Kidney (tissue), 14 donors: ENCODE measurements around the gene ENPP5. TPM values are rescaled to one million over a fixed set of nuclear protein-coding genes. Genes with fewer than 3 reads are reported as not detected.

Source experiments
- DNase-seq, 5 donors: peaks; one replicate each; pipeline ENCODE4 v3.0.0-alpha.2; 2013 to 2020
- FAIRE-seq: peaks from 2 replicates; lab custom pipeline; 2012; peaks lifted over from hg19 to GRCh38; lab: Jason Lieb, UNC
- H3K27ac ChIP-seq, 2 donors: one replicate each; pipeline ENCODE4 v1.7.0; 2013; ENCODE audit warnings: low read depth in 2 of 2, low read length in 2 of 2, inconsistent platforms in 1 of 2
- H3K27me3 ChIP-seq: one replicate; pipeline ENCODE4 v1.7.1; 2013; ENCODE audit warnings: low read length, inconsistent platforms; ENCODE audit not compliant: control insufficient read depth, insufficient read depth
- H3K36me3 ChIP-seq, 3 donors: one replicate each; pipeline versions ENCODE4 v1.7.0 to v1.7.1; 2013; ENCODE audit warnings: low read length in 3 of 3, control low read depth in 1 of 3, inconsistent platforms in 1 of 3; ENCODE audit not compliant: insufficient read depth in 3 of 3, control insufficient read depth in 2 of 3
- H3K4me1 ChIP-seq, 3 donors: one replicate each; pipeline versions ENCODE4 v1.7.0 to v1.7.1; 2013; ENCODE audit warnings: low read length in 3 of 3, inconsistent platforms in 1 of 3, low read depth in 1 of 3; ENCODE audit not compliant: control insufficient read depth in 2 of 3, insufficient read depth in 2 of 3
- H3K4me3 ChIP-seq, 3 donors: one replicate each; pipeline versions ENCODE4 v1.7.0 to v1.8.1; 2013; ENCODE audit warnings: low read length in 3 of 3, control low read depth in 1 of 3, inconsistent platforms in 1 of 3
- H3K9ac ChIP-seq, 3 donors: one replicate each; pipeline versions ENCODE4 v1.7.0 to v1.7.1; 2013; ENCODE audit warnings: low read length in 3 of 3, control low read depth in 1 of 3, inconsistent platforms in 1 of 3
- H3K9me3 ChIP-seq, 3 donors: one replicate each; pipeline versions ENCODE4 v1.7.0 to v1.7.1; 2013; ENCODE audit warnings: low read length in 3 of 3, control low read depth in 1 of 3, inconsistent platforms in 1 of 3; ENCODE audit not compliant: control insufficient read depth in 2 of 3, insufficient read depth in 1 of 3
- intact Hi-C: fragments of 100-400 bp; cut with DNase I; formaldehyde crosslinking; loops from one replicate; pipeline ENCODE4 v1.11.1; 2022
- polyA plus RNA-seq: library from polyadenylated mRNA; stranded (reverse); fragments of 350-450 nt; fragmentation: Illumina TruSeq; extraction: RNeasy Lipid Tissue Mini Kit (QIAGEN cat#74804); gene quantifications from one replicate; pipeline ENCODE4 v1.2.3, GENCODE V29; 2014; ENCODE audit warnings: low read depth, low replicate concordance; ENCODE audit not compliant: insufficient read depth
- total RNA-seq: library from RNA; stranded (reverse); fragmentation: NEBNext Ultra II Directional; extraction: Animal tissue kit (Norgen Biotek cat#: 25700); gene quantifications from one replicate; pipeline ENCODE4 v1.2.1, GENCODE V29; 2021
- TF ChIP-seq, protein P1 (sequence below): IDR thresholded peaks from 3 replicates; pipeline ENCODE4 v1.5.1; 2012; ENCODE audit warnings: mild to moderate bottlenecking, moderate library complexity, borderline replicate concordance; ENCODE audit not compliant: insufficient read depth; ENCODE audit errors: extremely low read depth
- donor health status: control.
- donor health status: control.
- donor health status: control.
- donor health status: control.
- donor health status: control.
- donor health status: DM: yes; HTN: yes; CAD: no.
- donor health status: Normal renal cell carcinoma (clear cell type).

Gene ENPP5
- total and polyA plus RNA-seq, 2 donors from 2014 or later = 21.5 to 22.9 TPM

DNA sequence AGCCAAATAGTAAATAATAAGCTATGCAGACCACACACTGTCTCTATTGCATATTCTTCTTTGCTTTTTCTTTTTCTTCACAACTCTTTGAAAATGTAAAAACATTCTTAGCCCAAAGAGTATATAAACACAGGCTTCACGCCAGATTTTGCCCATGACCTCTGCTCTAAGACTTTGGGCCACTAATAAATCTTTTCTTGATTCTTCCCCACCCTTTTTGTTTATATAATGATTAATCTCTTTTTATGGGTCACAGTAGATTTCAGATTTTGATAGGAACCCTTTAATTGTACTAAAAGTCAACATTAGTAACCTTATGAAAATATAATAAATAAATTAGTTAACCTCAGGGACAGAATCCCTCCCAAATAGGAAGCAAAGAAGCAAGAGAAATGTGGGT, 15.8 kb upstream of the ENPP5 start:
- no peak for FAIRE-seq
- peak in 1 of 5 donors; percentile 25 for DNase-seq
- intact Hi-C loops = no loop called here

GRCh38 chr6:46184114-46184513, 13.3 kb upstream of the ENPP5 start:
- Histone ChIP-seq H3K27ac (no peak overlapping the region), H3K36me3 (no peaks in the 10 kb centered on the region), H3K9me3 (no peaks in the 10 kb centered on the region), H3K27me3 (no peaks in the 10 kb centered on the region), H3K4me3 (no peak overlapping the region), H3K4me1 (no peaks in the 10 kb centered on the region), H3K9ac (no peak overlapping the region)
- TF ChIP-seq, protein P1, sequence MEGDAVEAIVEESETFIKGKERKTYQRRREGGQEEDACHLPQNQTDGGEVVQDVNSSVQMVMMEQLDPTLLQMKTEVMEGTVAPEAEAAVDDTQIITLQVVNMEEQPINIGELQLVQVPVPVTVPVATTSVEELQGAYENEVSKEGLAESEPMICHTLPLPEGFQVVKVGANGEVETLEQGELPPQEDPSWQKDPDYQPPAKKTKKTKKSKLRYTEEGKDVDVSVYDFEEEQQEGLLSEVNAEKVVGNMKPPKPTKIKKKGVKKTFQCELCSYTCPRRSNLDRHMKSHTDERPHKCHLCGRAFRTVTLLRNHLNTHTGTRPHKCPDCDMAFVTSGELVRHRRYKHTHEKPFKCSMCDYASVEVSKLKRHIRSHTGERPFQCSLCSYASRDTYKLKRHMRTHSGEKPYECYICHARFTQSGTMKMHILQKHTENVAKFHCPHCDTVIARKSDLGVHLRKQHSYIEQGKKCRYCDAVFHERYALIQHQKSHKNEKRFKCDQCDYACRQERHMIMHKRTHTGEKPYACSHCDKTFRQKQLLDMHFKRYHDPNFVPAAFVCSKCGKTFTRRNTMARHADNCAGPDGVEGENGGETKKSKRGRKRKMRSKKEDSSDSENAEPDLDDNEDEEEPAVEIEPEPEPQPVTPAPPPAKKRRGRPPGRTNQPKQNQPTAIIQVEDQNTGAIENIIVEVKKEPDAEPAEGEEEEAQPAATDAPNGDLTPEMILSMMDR = no peak
- peak in 1 of 5 donors; percentile 65 for DNase-seq
- FAIRE-seq = no peak
- intact Hi-C loops = no loop called here

More for the DNA sequence above, 15.8 kb upstream of the ENPP5 start:
- TF ChIP-seq, protein P1 = no peak
- Histone ChIP-seq H3K4me1 (no peaks in the 10 kb centered on the region), H3K36me3 (no peaks in the 10 kb centered on the region), H3K27ac (no peak overlapping the region), H3K9ac (no peak overlapping the region), H3K9me3 (no peaks in the 10 kb centered on the region), H3K4me3 (no peak overlapping the region), H3K27me3 (no peaks in the 10 kb centered on the region)

DNA sequence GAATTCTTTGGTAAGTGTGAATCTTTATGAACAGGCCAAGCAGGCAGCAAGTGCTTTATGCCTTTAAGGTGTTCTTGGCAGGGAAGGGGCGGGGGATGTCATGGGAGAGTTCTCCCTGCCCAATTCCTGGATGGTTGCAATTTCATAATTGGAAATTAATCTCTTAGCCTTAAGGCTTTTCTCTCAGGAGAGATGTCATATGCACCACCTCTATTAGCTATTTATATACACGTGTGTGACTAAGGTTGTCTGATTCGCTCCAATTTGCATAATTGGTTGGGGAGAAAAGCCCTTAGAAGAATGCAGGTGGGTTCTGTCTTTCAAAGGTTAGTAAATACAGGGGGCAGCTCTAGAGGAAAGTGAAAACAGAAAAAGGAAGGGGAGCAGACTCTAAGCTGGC, 5.2 kb upstream of the ENPP5 start:
- H3K4me3 ChIP-seq = no peak overlapping the region
- no peaks in the 10 kb centered on the region for H3K27me3 ChIP-seq
- no peaks in the 10 kb centered on the region for H3K9me3 ChIP-seq
- no peaks in the 10 kb centered on the region for H3K4me1 ChIP-seq
- no peak for FAIRE-seq
- H3K27ac ChIP-seq = no peak overlapping the region
- DNase-seq = no peak
- TF ChIP-seq, protein P1 = no peak
- intact Hi-C loops = no loop called here
- H3K36me3 ChIP-seq = no peaks in the 10 kb centered on the region
- H3K9ac ChIP-seq = no peak overlapping the region

DNA sequence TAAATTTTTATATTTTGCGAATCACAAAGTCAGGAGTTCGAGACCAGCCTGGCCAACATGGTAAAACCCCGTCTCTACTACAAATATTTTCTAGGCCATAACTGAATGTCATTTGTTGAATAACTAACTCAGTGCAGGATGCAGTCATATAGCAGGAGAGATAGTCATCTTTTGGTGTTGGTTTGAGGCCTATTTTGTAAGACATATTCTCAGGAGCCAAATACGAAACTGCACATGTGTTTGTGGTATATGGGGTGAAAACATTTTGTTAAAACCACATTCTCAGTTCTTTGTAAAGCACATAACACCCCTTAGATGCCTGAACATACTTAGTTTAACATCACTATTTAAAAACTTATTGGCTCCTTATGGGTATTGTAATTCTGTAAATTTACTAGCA, 4.7 kb upstream of the ENPP5 start:
- TF ChIP-seq, protein P1 = no peak
- Histone ChIP-seq H3K9ac (no peak overlapping the region), H3K27ac (no peak overlapping the region), H3K36me3 (no peaks in the 10 kb centered on the region), H3K4me1 (peaks cover 0 to under 1% (median 0%) of the 10 kb centered on the region in 3 donors), H3K27me3 (no peaks in the 10 kb centered on the region), H3K9me3 (no peaks in the 10 kb centered on the region), H3K4me3 (no peak overlapping the region)
- intact Hi-C loops = no loop called here
- FAIRE-seq (no peak), DNase-seq (no peak)
